HepG2 (cell line): ENCODE data around the gene SARS2. TPM values are rescaled to one million over a fixed set of nuclear protein-coding genes. Genes with fewer than 3 reads are reported as not detected.

Experiments used
- ASH2L ChIP-seq: fragments of 300-600, 200-600 bp; sonication (generic); IDR thresholded peaks from 2 replicates; pipeline ENCODE4 v1.7.0; 2017; ENCODE audit warnings: low read depth, mild to moderate bottlenecking, moderate library complexity, mixed read lengths, low read length; ENCODE audit not compliant: insufficient read length
- HDAC1 ChIP-seq: sonication (generic); formaldehyde crosslinking; IDR thresholded peaks from 2 replicates; pipeline ENCODE4 v1.5.1; 2020; ENCODE audit warnings: mild to moderate bottlenecking, missing genetic modification reagents
- HOXA5 ChIP-seq: sonication (generic); formaldehyde crosslinking; IDR thresholded peaks from 2 replicates; pipeline ENCODE4 v1.4.0; 2020; ENCODE audit warnings: missing genetic modification reagents
- MXI1 ChIP-seq: IDR thresholded peaks from 3 replicates; pipeline ENCODE4 v1.6.1; 2012; ENCODE audit warnings: low read depth, low read length, inconsistent platforms, borderline replicate concordance
- SNAI1 ChIP-seq: sonication (generic); formaldehyde crosslinking; IDR thresholded peaks from 2 replicates; pipeline ENCODE4 v1.5.0; 2020; ENCODE audit warnings: mild to moderate bottlenecking, missing genetic modification reagents, borderline replicate concordance
- U2AF2 ChIP-seq: fragments of 200-400 bp; formaldehyde crosslinking; IDR thresholded peaks from 2 replicates; pipeline ENCODE4 v1.6.1; 2017; ENCODE audit warnings: low read depth, mild to moderate bottlenecking, low read length
- ZC3H13 ChIP-seq: sonication (generic); formaldehyde crosslinking; IDR thresholded peaks from 2 replicates; pipeline ENCODE4 v1.8.1; 2023; ENCODE audit warnings: mild to moderate bottlenecking, missing genetic modification reagents, moderate library complexity
- ZC3H4 ChIP-seq: sonication (generic); formaldehyde crosslinking; IDR thresholded peaks from 2 replicates; pipeline ENCODE4 v1.4.0; 2020; ENCODE audit warnings: missing genetic modification reagents, borderline replicate concordance
- ZFP37 ChIP-seq: sonication (generic); formaldehyde crosslinking; IDR thresholded peaks from 2 replicates; pipeline ENCODE4 v1.4.0; 2020; ENCODE audit warnings: missing genetic modification reagents, borderline replicate concordance
- ZNF121 ChIP-seq: sonication (generic); formaldehyde crosslinking; IDR thresholded peaks from 2 replicates; pipeline ENCODE4 v1.5.0; 2020; ENCODE audit warnings: mild to moderate bottlenecking, missing genetic modification reagents
- ZNF598 ChIP-seq: sonication (generic); formaldehyde crosslinking; IDR thresholded peaks from 2 replicates; pipeline ENCODE4 v1.5.1; 2020; ENCODE audit warnings: mild to moderate bottlenecking, missing genetic modification reagents, borderline replicate concordance
- ZNF747 ChIP-seq: sonication (generic); formaldehyde crosslinking; IDR thresholded peaks from 2 replicates; pipeline ENCODE4 v1.8.1; 2023; ENCODE audit warnings: missing genetic modification reagents, mild to moderate bottlenecking, borderline replicate concordance
- ZNF781 ChIP-seq: sonication (generic); formaldehyde crosslinking; IDR thresholded peaks from 2 replicates; pipeline ENCODE4 v1.5.1; 2020; ENCODE audit warnings: borderline replicate concordance, mild to moderate bottlenecking, missing genetic modification reagents; ENCODE audit errors: not compliant biosample characterization
- polyA plus RNA-seq, 8 experiments: library from polyadenylated mRNA; depleted of rRNA in 3 of 8; stranded (reverse) in 7 of 8; unstranded in 1 of 8; fragments of >200 nt; fragmentation: Illumina TruSeq in 4 of 8; extraction: Trizol in 4 of 8; gene quantifications; 2 replicates each; pipeline versions ENCODE4 v1.2.1 to v1.2.3, GENCODE V29; 2011 to 2016; ENCODE audit warnings: low read depth in 4 of 8, missing spikeins in 1 of 8, mixed read lengths in 1 of 8; ENCODE audit not compliant: insufficient read depth in 1 of 8
- total RNA-seq, 5 experiments: library from RNA; depleted of rRNA; stranded (reverse); fragments of >200 nt; fragmentation: Illumina TruSeq; extraction: Trizol; gene quantifications; 2 replicates each; pipeline ENCODE4 v1.2.3, GENCODE V29; 2016; ENCODE audit warnings: low read depth in 1 of 5
- TF ChIP-seq, protein P1 (sequence below): sonication (generic); formaldehyde crosslinking; IDR thresholded peaks from 2 replicates; pipeline ENCODE4 v1.4.0; 2020; ENCODE audit warnings: missing genetic modification reagents, borderline replicate concordance
- TF ChIP-seq, protein P2 (sequence below): sonication (generic); formaldehyde crosslinking; IDR thresholded peaks from 2 replicates; pipeline ENCODE4 v1.5.0; 2020; ENCODE audit warnings: mild to moderate bottlenecking, missing genetic modification reagents
- TF ChIP-seq, protein P3 (sequence below): sonication (generic); formaldehyde crosslinking; IDR thresholded peaks from 2 replicates; pipeline ENCODE4 v1.4.0; 2020; ENCODE audit warnings: missing genetic modification reagents
- TF ChIP-seq, protein P4 (sequence below): sonication (generic); formaldehyde crosslinking; IDR thresholded peaks from 2 replicates; pipeline ENCODE4 v1.8.1; 2023; ENCODE audit warnings: missing genetic modification reagents, inconsistent platforms, borderline replicate concordance
- TF ChIP-seq, protein P5 (sequence below): IDR thresholded peaks from 2 replicates; pipeline ENCODE4 v1.6.1; 2016; ENCODE audit warnings: mild to moderate bottlenecking, missing biosample characterization, missing genetic modification reagents

Gene SARS2
- total and polyA plus RNA-seq, 2 of the 13 experiments (the other 11 are each of a cell fraction or from before 2014, with no cell fraction given) = 40.0 to 48.6 TPM

DNA sequence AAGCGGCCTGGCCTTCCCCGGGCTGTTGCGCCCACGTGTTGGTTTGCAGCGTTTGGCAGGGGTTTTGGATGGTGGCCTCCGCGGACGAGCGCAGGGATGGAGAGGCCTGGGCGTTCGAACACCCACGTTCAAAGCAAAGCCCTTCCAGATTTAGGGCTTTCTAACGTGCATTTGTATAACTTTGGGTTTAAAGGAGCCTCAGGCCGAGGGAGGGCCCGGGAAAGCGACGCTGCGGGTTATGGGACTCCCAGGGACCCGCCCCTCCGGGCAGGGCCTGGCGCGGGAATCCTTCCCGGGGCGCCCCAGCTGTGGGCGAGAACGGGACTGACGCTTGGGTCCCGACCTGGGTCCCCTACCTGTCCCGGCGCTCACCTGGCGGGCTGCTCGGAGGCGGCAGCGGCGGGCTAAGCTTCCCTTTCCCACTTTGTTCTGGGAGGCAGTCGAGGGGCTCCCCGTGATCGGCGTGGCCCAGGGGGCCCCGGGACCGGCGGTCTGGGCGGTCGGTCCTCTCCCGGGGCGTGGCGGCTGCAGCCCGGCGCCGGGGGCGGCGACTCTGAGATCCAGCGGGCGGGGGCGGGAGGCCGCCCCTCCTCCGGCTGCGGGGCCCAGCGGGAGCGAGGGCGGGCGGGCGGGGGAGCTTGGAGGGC is 44.8 kb upstream of the SARS2 start, which contains the start of gene FBXO17 (continued):
- TF ChIP-seq ASH2L (peak; percentile 8), ZFP37 (CRISPR knock-in tag) (0 out of 2 replicates have a peak, but pooled peaks have one; percentile 12), SNAI1 (CRISPR knock-in tag) (0 out of 2 replicates have a peak, but pooled peaks have one; percentile 52), ZNF747 (CRISPR knock-in tag) (no peak), ZC3H4 (CRISPR knock-in tag) (0 out of 2 replicates have a peak, but pooled peaks have one; percentile 24), MXI1 (peak; percentile 27; the same call in 1 of the 3 replicates), ZNF121 (0 out of 2 replicates have a peak, but pooled peaks have one; percentile 28), ZNF598 (CRISPR knock-in tag) (peak; percentile 71; the same call in 1 of the 2 replicates), U2AF2 (no peak), ZNF781 (CRISPR knock-in tag) (peak; percentile 56), HDAC1 (peak; percentile 49), HOXA5 (peak; percentile 19; the same call in 1 of the 2 replicates), ZC3H13 (CRISPR knock-in tag) (peak; percentile 48; the same call in 1 of the 2 replicates)
- TF ChIP-seq, protein P1, sequence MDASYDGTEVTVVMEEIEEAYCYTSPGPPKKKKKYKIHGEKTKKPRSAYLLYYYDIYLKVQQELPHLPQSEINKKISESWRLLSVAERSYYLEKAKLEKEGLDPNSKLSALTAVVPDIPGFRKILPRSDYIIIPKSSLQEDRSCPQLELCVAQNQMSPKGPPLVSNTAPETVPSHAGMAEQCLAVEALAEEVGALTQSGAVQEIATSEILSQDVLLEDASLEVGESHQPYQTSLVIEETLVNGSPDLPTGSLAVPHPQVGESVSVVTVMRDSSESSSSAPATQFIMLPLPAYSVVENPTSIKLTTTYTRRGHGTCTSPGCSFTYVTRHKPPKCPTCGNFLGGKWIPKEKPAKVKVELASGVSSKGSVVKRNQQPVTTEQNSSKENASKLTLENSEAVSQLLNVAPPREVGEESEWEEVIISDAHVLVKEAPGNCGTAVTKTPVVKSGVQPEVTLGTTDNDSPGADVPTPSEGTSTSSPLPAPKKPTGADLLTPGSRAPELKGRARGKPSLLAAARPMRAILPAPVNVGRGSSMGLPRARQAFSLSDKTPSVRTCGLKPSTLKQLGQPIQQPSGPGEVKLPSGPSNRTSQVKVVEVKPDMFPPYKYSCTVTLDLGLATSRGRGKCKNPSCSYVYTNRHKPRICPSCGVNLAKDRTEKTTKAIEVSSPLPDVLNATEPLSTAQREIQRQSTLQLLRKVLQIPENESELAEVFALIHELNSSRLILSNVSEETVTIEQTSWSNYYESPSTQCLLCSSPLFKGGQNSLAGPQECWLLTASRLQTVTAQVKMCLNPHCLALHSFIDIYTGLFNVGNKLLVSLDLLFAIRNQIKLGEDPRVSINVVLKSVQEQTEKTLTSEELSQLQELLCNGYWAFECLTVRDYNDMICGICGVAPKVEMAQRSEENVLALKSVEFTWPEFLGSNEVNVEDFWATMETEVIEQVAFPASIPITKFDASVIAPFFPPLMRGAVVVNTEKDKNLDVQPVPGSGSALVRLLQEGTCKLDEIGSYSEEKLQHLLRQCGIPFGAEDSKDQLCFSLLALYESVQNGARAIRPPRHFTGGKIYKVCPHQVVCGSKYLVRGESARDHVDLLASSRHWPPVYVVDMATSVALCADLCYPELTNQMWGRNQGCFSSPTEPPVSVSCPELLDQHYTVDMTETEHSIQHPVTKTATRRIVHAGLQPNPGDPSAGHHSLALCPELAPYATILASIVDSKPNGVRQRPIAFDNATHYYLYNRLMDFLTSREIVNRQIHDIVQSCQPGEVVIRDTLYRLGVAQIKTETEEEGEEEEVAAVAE = peak; percentile 26; the same call in 1 of the 2 replicates
- TF ChIP-seq, protein P2, sequence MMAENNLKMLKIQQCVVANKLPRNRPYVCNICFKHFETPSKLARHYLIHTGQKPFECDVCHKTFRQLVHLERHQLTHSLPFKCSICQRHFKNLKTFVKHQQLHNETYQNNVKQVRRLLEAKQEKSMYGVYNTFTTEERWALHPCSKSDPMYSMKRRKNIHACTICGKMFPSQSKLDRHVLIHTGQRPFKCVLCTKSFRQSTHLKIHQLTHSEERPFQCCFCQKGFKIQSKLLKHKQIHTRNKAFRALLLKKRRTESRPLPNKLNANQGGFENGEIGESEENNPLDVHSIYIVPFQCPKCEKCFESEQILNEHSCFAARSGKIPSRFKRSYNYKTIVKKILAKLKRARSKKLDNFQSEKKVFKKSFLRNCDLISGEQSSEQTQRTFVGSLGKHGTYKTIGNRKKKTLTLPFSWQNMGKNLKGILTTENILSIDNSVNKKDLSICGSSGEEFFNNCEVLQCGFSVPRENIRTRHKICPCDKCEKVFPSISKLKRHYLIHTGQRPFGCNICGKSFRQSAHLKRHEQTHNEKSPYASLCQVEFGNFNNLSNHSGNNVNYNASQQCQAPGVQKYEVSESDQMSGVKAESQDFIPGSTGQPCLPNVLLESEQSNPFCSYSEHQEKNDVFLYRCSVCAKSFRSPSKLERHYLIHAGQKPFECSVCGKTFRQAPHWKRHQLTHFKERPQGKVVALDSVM = no peak
- TF ChIP-seq, protein P3, sequence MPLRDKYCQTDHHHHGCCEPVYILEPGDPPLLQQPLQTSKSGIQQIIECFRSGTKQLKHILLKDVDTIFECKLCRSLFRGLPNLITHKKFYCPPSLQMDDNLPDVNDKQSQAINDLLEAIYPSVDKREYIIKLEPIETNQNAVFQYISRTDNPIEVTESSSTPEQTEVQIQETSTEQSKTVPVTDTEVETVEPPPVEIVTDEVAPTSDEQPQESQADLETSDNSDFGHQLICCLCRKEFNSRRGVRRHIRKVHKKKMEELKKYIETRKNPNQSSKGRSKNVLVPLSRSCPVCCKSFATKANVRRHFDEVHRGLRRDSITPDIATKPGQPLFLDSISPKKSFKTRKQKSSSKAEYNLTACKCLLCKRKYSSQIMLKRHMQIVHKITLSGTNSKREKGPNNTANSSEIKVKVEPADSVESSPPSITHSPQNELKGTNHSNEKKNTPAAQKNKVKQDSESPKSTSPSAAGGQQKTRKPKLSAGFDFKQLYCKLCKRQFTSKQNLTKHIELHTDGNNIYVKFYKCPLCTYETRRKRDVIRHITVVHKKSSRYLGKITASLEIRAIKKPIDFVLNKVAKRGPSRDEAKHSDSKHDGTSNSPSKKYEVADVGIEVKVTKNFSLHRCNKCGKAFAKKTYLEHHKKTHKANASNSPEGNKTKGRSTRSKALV (CRISPR knock-in tag) = 0 out of 2 replicates have a peak, but pooled peaks have one; percentile 3
- TF ChIP-seq, protein P4, sequence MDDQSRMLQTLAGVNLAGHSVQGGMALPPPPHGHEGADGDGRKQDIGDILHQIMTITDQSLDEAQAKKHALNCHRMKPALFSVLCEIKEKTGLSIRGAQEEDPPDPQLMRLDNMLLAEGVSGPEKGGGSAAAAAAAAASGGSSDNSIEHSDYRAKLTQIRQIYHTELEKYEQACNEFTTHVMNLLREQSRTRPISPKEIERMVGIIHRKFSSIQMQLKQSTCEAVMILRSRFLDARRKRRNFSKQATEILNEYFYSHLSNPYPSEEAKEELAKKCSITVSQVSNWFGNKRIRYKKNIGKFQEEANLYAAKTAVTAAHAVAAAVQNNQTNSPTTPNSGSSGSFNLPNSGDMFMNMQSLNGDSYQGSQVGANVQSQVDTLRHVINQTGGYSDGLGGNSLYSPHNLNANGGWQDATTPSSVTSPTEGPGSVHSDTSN (CRISPR knock-in tag) = no peak
- TF ChIP-seq, protein P5, sequence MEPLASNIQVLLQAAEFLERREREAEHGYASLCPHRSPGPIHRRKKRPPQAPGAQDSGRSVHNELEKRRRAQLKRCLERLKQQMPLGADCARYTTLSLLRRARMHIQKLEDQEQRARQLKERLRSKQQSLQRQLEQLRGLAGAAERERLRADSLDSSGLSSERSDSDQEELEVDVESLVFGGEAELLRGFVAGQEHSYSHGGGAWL (CRISPR knock-in tag) = peak; percentile 71; the same call in 1 of the 2 replicates
